SW480 (cell line): ENCODE measurements around the gene U2AF1L4.
A peak's percentile ranks its signal among the peaks of the same experiment; 100 is the strongest.

Source experiments
- DNase-seq: peaks from one replicate; pipeline ENCODE4 v3.0.0-alpha.2; 2016; ENCODE audit warnings: low spot score

U2AF1L4 gene

DNA sequence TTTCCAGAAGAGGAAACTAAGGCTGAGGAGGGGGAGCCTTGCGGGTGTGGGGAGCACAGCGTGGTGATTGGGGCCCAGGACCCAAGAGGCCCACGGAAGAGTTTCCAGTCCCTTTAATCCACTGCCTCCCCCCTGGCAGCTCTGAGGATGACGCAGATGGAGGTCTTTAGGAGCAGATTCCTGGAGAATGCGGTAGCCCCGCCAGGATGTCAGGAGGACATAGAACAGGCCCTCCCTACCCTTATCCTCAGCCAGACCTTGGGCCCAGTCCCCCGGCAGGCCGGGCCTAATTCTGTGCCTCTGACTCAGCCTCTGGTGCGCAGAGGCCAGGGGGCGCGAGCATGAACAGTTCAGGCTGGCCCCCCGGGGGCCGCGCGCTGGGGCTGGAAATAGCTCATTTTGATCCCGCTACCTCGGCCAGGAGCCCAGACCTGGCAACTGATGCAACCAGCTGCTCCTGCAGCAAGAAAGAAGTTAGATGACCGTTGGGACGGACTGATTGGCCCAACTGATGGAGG, 12.1 kb upstream of the U2AF1L4 start:
- DNase-seq, result no peak

DNA sequence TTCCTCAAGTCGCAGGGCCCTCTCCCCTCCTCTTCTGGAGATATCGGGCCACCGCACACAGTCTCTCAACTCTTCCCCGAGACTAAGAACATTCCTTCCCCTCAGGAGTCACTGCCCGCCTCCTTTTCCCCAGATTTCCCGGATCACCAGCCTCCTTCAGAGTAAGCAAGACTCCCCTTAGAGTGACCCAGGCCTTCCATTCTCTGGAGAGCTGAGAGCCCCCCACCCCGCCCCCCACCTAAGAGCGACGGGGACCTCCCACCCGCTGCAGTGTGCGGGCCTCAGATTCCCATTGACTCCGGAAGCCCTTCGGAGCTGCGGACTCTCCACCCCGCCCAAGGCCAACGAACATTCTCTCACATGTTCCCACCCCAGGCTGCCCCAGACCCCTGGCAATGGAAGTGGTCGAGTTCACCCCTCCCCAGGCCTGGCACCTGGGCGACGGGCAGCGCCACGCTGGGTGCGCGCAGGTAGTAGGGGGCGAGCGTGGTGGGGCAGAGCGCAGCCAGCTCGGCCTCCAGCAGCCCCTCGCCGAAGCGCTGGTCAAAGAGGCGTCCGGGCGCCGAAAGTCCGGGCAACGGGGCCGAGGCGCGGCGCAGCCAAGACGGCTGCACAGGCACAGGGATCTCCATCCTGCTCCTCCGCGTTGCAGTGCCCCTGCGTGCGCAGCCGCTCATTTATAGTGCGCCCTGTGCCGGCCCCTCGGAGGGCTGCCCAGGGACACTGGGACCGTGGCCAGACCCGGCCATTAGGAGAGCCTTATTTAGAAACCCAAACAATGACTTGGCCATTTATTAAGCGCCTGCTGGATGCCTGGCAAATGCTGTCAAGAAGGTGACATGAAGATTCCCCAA, 11.4 kb upstream of the U2AF1L4 start, which contains the start of gene HSPB6:
HSPB6 (minus strand) TSS at position 653 of the 854 bp plus-strand sequence; CDS start at position 632, 21 bp downstream.
- no peak for DNase-seq

DNA sequence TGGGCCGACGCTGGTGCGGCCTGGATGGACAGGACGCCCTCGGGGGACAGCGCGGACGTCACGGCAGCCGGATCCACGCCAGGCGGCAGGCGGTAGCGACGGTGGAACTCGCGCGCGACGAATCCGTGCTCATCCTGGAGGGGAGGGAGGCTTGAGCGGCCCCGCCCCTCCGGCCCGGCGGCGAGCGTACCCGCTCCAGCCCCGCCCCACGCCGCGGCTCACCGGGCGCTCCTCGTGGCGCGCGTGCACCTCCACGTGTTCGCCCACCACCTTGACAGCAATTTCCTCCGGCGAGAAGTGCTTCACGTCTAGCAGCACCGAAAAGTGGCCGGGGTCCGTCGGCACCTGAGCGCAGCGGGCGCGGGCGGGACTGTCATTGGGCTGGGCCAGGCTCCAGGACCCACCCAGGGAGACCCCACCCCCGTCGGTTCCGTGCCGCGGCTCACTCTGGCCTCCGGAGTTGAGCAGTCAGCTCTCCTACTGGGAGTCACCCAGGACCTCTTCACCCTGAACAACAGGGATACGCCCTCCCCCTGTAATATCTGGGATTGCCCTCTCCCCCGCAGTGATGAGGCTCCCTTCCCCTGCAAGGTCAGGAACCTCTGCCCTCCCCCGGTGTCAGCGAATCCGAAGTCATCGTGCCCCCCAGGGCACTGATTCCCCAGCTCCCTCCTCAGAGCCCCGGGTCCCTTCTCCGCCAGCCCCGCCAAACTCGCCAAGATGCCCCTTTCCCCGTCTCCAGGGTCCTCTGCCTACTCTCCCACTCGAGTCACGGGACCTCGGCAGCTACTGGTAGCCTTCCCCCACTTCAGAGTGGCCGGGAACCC, 10.5 kb upstream of the U2AF1L4 start:
- no peak for DNase-seq

DNA sequence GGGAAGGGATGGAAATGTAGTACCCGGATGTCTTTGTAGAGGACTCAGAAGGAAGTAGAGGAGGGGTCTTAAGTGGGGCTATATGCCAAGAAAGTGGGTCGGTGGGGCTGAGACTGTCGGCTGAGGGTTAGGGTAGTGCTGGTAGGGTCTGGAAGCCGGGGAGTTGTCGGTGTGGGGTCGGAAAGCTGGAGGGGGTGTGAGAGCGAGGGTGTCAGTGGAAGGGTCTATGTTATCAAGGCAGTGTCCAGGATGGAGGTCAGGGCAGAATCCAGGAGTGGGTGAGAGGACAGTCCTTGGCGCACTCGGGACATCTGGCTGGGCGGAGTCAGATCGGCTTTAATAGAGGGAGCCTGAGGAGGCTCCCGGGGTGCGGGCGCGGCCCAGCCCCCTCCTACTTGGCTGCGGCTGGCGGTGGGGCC, 9.9 kb upstream of the U2AF1L4 start:
- no peak for DNase-seq

DNA sequence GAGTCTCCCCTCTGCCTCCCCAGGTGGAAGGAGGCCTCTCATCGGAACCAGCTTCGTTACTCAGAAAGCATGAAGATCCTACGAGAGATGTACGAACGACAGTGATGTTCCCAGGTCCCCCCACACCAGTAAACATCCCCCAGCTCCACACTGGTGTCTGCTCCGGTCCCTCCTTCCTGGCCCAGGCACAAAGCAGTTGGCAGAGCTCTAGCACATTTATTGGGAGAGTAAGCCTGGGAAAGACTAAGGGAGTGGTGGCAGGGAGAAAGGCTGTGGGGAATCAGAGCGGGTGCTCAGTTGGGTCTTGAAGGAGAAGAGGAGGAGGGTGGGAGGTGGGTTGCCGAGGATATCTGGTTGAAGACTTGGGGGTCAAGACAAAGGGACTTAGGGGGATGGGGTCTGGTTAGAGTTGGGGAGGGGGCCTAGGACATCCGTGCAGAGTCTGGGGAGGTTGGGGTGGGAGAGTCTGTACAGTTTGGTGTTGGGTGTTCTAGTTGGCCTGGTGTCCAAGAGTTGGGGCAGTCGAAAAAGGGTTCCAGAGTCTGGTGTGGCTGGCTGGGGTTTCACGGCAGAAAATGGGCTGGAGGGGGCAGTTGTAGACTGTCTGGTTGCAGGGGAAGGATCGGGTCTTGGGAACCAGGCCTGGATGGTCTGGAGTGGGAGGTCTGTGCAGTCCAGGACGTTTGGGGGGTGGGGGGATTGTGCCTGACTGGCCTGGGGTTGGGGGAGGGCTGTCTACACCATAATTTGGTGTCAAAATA, 9.3 kb upstream of the U2AF1L4 start:
- DNase-seq, result no peak

DNA sequence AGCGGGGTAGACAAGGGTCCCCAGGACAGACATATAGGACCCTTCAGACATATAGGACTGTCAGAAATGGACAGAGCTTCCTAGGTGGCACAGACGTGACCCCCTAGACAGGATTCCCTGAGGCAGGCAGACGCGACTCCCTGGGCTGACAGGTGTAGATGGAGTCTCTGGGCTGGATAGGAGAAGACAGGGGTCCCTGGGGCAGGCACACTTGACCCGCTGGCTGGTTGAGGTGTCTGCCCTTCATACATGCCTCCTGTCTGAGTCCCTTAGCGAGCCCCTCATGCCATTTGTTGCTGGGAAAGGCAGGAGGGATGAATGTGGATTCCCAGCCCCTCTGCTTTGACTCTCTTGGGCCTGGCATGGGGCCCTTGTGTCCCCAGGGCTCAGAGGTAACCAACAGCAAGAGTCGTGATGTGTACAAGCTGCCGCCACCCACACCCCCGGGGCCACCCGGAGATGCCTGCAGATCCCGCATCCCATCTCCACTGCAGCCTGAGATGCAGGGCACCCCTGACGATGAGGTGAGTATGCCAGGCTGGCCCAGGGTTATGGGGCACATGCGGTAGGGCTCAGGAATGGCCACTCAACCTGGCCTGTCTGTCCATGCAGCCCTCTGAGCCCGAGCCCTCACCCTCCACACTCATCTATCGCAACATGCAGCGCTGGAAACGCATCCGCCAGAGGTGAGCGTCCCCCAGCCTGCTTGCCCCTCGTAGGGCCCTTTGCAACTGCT, 8.6 kb upstream of the U2AF1L4 start:
- no peak for DNase-seq

DNA sequence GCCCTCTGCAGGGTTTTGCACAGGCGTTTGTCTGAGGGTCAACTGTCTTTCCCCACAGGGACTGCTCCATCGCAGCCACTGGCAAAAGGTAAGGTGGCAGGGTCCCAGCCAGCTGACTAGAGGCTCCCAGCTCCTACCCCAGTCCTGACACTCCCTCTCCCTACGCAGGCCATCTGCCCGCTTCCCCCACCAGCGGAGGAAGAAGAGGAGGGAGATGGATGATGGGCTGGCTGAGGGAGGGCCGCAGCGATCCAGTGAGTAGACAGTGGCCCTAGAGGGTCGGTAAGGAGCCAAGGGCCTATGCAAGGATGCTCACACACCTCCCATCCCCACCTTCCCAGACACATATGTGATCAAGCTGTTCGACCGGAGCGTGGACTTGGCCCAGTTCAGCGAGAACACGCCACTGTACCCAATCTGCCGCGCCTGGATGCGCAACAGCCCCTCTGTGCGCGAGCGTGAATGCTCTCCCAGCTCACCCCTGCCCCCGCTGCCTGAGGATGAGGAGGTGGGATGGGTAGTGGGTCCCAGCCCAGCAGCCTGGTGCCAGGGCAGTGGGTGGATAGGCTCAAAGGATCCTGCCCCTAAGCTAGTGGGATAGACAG, 7.6 kb upstream of the U2AF1L4 start:
- no peak for DNase-seq

DNA sequence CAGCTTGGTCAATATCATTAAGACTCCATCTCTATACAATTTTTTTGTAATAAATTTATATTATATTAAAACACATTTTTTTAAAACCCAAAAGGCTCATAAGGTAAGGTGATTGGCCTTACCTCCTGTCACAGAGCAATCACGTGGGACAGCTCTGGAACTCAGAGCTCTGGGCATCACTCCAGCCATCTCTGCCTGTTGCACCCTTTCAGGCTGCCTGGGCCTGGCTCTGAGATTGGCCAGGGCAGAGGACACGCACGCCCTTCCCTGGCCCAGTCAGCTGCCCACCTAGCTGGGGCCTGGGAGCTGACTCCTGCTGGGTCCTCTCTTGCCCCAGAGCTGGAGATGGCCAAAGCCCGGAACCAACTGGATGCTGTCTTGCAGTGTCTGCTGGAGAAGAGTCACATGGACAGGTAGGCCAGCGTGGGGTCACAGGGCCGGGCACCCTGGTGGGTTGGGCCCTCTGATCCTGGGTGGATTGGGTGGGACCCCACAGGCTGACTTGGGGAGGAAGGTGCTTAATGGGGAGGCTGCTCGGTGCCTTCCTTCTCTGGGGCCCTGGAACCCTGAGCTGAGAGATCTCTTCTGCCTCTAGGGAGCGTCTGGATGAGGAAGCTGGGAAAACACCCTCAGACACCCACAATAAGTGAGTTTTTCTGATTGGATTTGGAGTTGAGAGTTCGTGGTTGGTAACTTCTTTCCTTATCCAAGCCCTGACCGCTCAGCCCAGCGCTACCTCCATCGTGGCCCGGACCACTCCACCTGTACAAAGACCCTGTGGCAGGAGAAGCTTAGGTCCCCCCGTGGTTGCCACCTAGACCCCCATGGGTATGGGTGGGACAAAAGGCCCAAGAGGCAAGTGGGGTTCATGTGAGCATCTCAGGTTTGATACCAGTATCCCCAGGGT, 6.9 kb upstream of the U2AF1L4 start:
- no peak for DNase-seq

DNA sequence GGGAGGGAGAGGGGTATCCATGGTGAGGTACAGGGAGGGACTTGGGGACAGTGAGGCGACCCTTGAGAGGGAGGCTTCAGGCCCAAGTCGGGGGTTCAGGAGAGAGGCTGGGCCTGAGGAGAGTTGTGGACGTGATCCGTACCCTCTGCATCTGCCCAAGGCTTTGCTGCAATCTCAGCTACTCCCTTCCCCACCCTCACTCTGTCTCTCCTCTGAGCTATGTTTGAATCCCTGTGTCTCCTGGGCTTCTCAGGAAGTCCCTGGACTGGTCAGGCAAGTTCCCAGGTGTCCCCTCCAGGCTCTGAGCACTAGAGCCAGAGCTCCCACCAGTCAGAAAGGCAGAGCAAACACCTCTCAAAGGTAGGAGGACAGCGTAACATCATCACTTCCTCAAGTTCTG, 4.9 kb upstream of the U2AF1L4 start:
- DNase-seq, result no peak

DNA sequence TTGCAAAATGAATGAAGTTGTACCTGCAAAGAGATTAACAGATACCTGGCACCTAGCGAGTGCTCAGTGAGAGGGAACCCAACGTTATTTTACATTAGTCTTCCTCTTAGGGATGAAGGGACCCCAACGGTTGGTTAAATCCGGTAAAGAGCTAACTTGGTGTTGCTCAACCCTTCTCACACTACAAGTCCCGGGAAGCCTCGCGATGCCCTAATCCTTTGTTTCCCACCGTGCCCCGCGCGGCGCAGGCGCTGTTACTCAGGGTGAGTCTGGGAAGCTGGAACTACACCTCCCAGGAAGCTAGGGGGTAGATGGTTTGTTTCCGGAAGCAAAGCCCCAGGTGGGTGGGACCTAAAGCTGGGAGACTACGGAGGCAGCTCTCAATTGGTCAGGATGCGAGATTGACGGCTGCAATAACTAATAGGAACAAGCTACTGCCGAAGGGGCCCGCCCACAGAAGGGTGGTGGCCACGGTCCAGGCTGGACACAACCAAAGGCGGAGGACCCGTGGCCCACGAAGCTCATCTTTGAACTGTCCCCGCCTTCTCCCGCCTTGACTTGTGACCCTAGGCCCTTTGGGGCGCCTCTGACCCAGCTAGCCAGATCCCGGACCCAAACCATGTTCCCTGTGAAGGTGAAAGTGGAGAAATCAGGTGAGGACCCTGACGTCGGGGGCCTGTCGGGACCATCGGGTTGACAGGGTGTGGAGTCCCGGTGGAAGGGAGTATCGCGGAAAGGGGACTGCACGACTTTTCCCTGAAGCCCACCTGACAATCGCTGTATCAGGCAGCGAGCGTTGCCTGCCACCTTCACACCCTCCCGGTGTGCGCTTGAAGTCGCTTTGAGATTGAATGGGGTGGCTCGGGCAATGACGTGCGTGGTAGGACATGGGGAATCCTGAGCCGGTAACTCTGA, 3.1 kb upstream of the U2AF1L4 start, which contains the start of gene LIN37:
LIN37 (plus strand) TSS at position 471 of the 915 bp plus-strand sequence; CDS start at position 620, 149 bp downstream.
- peak; percentile 100 for DNase-seq

DNA sequence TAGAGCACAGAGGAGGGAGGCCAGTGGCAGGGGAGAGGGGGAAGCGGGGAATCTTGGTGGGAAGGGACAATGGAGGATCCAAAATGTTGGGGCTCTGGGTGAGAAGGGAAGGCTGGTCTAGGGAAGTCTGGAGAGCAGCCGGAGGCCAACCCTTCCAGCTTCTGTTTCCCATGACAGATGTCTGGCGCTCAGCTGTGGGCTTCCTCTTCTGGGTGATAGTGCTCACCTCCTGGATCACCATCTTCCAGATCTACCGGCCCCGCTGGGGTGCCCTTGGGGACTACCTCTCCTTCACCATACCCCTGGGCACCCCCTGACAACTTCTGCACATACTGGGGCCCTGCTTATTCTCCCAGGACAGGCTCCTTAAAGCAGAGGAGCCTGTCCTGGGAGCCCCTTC, 1.3 kb upstream of the U2AF1L4 start:
- DNase-seq, result no peak

DNA sequence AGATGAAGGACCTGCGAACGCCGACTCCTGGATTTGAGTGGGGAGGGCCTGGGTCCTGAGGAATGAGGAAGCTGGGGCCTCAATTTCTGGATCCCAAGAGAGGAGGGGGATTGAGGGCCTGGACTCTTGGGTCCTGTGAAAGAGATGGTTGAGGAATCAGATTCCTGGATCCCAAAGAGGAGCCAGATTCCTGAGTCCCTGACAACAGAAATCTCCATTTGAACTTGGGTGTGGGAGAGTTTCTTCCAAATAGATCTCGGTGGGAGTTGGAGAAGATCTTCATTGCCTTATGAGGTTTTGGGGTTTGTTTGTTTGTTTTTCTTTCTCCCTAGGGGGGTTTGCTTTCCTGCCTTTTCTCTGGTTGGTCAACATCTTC, 857 bp upstream of the U2AF1L4 start:
- no peak for DNase-seq

DNA sequence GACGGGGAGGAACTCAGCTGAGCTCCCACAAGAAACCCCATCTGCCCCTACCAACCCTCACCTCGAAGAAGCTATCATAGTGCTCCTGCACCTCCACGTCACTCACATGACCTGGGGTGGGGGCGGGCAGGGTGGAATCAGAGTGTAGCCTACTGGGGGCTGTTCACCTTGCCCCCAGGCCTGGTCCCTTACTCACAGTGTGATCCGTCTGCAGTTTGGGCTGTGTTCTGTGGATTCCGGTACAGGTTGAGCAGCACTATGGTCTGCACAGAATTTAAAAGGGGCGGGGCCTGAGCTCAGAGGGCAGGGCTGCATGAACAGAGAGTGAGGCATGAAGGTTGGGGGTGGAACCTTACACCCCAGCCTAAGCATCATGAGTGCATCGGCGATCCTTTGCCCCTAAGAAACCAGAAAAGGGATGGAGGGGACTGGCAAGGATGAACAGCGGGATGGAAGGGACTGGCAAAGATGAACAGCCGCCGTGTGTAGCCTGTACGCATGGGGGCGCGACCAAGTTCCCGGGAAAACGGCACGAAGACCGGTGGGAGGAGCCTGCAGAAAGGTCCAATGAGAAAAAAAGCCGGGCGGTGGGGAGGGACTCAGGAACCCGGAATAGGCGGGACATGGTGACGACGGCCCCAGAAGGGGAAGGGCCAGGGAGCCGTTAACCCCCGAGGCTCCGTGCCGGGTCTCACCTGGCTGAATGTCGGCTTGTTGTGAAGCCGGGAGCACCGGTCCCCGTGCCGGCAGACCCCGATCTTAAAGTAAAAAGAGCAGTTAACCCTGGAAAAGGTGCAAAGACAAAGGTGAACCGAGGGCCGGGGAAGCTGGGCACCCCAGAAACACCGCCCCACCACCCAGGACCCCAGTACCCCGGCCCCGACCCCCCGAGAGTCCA, 539 bp downstream of the U2AF1L4 start:
- peak; percentile 99 for DNase-seq

DNA sequence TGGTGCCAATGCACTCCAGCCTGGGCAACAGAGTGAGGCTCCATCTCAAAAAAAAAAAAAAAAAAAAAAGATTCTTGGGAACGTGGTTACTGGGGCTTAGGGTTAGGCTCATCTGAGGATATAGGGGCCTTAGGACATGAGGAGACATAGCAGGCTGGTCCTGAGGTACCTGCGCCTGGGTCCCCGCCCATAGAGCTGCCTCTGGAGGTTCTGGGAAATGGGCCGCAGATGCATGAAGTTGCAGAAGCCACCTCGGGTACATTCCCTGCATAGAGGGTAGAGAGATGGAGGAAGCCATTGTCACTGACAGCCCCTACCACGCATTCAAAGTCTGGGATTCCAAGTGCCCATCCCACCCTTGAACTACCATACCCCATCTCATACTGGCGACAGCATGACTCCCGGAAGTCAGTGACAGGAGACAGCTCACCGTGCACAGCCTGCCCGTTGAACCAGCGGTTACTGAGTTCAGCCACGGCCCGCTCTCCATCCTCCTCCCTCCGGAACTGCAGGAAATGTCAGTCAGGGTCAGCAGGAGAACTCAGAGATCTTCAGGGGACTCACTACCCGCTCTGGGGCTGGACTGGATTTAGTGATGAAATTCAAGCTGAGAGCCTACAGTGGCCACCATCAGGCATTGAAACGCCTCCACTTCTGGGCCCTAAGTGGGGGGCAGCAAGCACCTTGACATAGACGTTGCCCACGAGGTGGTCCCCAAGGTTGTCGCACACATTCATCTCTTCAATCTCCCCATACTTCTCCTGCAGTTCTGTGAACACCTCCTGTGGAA, 1.4 kb downstream of the U2AF1L4 start:
- DNase-seq, result no peak

DNA sequence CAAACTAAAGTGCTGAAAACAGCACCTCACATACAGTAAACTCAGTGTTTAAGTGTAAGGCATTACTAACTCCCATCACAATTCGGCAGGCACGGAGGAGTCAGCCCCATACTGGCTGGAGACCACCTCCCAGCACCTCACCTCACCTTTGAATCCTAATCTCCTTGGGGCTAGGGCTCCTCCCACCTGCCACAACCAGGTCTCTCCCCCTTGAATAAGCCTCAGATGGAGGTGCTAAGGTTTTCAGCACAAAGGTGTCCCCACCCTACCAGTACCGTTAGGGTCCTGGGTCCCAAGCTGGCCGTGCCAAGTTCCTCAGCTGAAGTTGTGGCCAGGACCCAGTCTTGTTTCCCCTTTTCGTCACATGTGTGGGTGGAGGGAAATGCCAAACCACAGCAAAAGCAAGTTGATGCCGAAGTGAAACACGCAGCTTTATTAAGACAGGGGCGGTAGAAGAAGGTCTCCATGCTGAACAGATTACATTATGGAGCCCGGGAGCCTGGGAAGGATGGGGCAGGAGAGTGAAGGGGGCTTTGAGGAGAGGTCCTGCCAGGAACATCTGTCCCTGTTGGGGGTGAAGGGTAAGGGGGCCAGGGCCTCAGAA, 3.0 kb downstream of the U2AF1L4 start, which contains the start of gene IGFLR1:
IGFLR1 (minus strand) TSS at position 332 of the 604 bp plus-strand sequence. CDS start 1,272 bp downstream, outside the sequence.
- no peak for DNase-seq

DNA sequence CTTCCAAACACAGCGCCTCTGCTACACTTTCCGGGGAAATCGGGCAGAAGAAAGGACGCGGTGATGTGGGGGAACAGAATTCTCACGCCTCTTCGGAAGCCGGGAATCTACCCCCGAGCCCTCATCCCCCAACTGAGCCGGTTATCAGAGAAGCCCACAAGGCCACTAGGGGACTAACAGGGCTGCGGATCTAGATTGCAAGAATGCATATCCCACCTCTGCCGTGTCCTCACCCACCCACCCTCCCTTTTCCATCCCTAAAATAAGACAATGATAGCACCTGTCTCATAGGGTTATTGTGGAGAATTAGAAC, 4.1 kb downstream of the U2AF1L4 start:
- no peak for DNase-seq
